Measurements from ENCODE around the gene IFNG-AS1.

GRCh38 chr12:68003777-68004176 is 14.5 kb downstream of the IFNG-AS1 start:
- no peak for TF ChIP-seq CTCF (IDR thresholded peaks at IDR 0.05)
- no peak for TF ChIP-seq POLR2A (IDR thresholded peaks at IDR 0.05)
